ENCODE data around the gene PYURF. TPM values are rescaled to one million over a fixed set of nuclear protein-coding genes. Genes with fewer than 3 reads are reported as not detected.

PYURF gene
- total RNA-seq, 1 donor from 2014 or later, result 88.2 TPM

DNA sequence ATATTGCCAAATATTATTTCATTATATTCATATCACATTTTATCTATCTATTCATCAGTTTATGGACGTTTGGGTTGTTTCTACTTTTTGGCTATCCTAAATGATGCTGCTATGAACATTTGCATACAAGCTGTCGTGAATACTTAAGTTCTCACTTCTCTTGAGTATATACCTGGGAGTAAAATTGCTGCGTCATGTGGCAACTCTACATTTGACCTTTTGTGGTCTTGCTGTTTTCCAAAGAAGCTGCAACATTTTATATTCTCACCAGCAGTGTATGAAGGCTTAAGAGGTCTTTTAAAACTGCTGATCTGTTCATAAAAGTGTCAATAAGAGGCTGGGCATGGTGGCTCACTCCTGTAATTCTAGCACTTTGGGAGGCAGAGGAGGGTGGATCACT is 5.8 kb downstream of the PYURF start:
- no peak for DNase-seq (ENCODE audit: low read depth)
- no peaks in the 10 kb centered on the region for H3K36me3 ChIP-seq (ENCODE audit: control insufficient read depth, insufficient read depth, low read length)
- H3K27me3 ChIP-seq (ENCODE audit: control insufficient read depth, insufficient read depth, low read length), result no peaks in the 10 kb centered on the region
- H3K4me3 ChIP-seq (ENCODE audit: low read depth, low read length), result no peak overlapping the region
- TF ChIP-seq CTCF (IDR thresholded peaks at IDR 0.05; ENCODE audit: insufficient read depth, low read length, poor library complexity, severe bottlenecking), result no peak

GRCh38 chr4:88516746-88517145 is 6.8 kb downstream of the PYURF start:
- no peaks in the 10 kb centered on the region for H3K36me3 ChIP-seq (ENCODE audit: control insufficient read depth, insufficient read depth, low read length)
- DNase-seq (ENCODE audit: low read depth), result no peak
- H3K4me3 ChIP-seq (ENCODE audit: low read depth, low read length), result no peak overlapping the region

DNA sequence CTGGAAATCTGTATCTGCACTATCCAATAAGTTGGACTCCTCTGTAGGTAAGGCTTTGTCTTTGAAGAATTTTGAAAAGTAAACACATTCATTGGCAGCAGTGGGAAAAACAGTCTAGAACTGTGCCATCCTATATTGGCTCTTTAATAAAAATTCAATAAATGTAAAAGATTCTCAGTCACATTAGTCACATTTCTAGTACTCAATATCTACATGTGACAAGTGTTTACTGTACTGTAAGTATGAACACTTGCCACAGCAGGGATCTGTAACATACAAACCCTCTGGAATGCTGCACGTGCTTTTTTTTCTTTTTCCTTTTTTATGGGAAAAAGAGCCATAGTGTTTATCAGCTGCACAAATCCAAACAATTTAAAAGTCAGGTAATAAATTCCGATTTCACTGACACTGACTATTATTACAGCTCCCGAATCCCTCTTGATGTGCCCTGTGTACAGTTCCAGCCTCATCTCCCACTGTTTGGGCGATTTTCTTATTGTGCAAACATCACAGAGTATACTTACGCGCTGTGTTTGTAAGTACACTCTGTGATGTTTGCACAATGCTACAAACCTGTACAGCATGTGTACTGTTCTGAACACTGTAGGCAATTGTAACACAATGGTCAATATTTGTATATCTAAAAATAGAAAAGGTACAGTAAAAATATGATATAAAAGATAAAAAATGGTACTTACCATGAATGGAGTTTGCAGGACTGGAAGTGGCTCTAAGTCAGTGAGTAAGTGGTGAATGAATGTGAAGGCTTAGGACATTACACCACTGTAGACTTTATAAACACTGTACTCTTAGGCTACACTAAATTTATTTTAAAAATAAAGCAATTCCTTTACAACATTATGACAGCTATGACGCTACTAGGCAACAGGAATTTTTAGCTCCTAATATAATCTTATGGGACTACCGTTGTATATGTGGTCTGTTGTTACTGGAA is 8.7 kb downstream of the PYURF start:
- TF ChIP-seq CTCF (IDR thresholded peaks at IDR 0.05; ENCODE audit: insufficient read depth, low read length, poor library complexity, severe bottlenecking), result no peak
- Histone ChIP-seq H3K27me3 (ENCODE audit: control insufficient read depth, insufficient read depth, low read length) (no peaks in the 10 kb centered on the region), H3K36me3 (ENCODE audit: control insufficient read depth, insufficient read depth, low read length) (no peaks in the 10 kb centered on the region), H3K4me3 (ENCODE audit: low read depth, low read length) (no peak overlapping the region)
- no peak for DNase-seq (ENCODE audit: low read depth)

More at GRCh38 chr4:88516746-88517145, 6.8 kb downstream of the PYURF start:
- no peak for TF ChIP-seq CTCF (IDR thresholded peaks at IDR 0.05; ENCODE audit: insufficient read depth, low read length, poor library complexity, severe bottlenecking)
- H3K27me3 ChIP-seq (ENCODE audit: control insufficient read depth, insufficient read depth, low read length), result no peaks in the 10 kb centered on the region

- no peak for DNase-seq (ENCODE audit: low read depth)
- H3K27me3 ChIP-seq (ENCODE audit: control insufficient read depth, insufficient read depth, low read length), result no peaks in the 10 kb centered on the region
- H3K36me3 ChIP-seq (ENCODE audit: control insufficient read depth, insufficient read depth, low read length), result no peaks in the 10 kb centered on the region
- no peak overlapping the region for H3K4me3 ChIP-seq (ENCODE audit: low read depth, low read length)
- TF ChIP-seq CTCF (IDR thresholded peaks at IDR 0.05; ENCODE audit: insufficient read depth, low read length, poor library complexity, severe bottlenecking), result no peak
These were observed 12.3 kb downstream of the PYURF start for GRCh38 chr4:88511236-88511635.

GRCh38 chr4:88503344-88503743 is 20.2 kb downstream of the PYURF start:
- TF ChIP-seq CTCF (IDR thresholded peaks at IDR 0.05; ENCODE audit: insufficient read depth, low read length, poor library complexity, severe bottlenecking), result no peak
- Histone ChIP-seq H3K36me3 (ENCODE audit: control insufficient read depth, insufficient read depth, low read length) (no peaks in the 10 kb centered on the region), H3K4me3 (ENCODE audit: low read depth, low read length) (no peak overlapping the region), H3K27me3 (ENCODE audit: control insufficient read depth, insufficient read depth, low read length) (no peaks in the 10 kb centered on the region)
- DNase-seq (ENCODE audit: low read depth), result no peak

Data from kidney epithelial cell (primary cell).